ENCODE data around the gene RPP21.

The RPP21 gene

GRCh38 chr6:30317913-30318589, 26.9 kb upstream of the RPP21 start:
- no peaks in the 10 kb centered on the region for H3K27me3 ChIP-seq (ENCODE audit: low read depth, low read length)
- peaks cover 2% of the 10 kb centered on the region for H3K4me1 ChIP-seq (ENCODE audit: low read length)
- peaks cover 98% of the 10 kb centered on the region for H3K79me2 ChIP-seq (ENCODE audit: low read length)
- no peaks in the 10 kb centered on the region for H3K9me3 ChIP-seq (ENCODE audit: insufficient read depth, low read length)
- H4K20me1 ChIP-seq (ENCODE audit: insufficient read depth, low read length) = peaks cover 33% of the 10 kb centered on the region
- H2AFZ ChIP-seq (ENCODE audit: low read depth, low read length) = no peak overlapping the region
- H3K4me3 ChIP-seq (ENCODE audit: low read length) = no peak overlapping the region
- H3K27ac ChIP-seq (ENCODE audit: low read length) = no peak overlapping the region
- TF ChIP-seq, protein P1, sequence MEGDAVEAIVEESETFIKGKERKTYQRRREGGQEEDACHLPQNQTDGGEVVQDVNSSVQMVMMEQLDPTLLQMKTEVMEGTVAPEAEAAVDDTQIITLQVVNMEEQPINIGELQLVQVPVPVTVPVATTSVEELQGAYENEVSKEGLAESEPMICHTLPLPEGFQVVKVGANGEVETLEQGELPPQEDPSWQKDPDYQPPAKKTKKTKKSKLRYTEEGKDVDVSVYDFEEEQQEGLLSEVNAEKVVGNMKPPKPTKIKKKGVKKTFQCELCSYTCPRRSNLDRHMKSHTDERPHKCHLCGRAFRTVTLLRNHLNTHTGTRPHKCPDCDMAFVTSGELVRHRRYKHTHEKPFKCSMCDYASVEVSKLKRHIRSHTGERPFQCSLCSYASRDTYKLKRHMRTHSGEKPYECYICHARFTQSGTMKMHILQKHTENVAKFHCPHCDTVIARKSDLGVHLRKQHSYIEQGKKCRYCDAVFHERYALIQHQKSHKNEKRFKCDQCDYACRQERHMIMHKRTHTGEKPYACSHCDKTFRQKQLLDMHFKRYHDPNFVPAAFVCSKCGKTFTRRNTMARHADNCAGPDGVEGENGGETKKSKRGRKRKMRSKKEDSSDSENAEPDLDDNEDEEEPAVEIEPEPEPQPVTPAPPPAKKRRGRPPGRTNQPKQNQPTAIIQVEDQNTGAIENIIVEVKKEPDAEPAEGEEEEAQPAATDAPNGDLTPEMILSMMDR (IDR thresholded peaks at IDR 0.05; ENCODE audit: low read depth, low read length) = no peak
- TF ChIP-seq EZH2phosphoT487 (IDR thresholded peaks at IDR 0.05; ENCODE audit: low read depth) = no peak
- H3K4me2 ChIP-seq (ENCODE audit: low read length) = no peak overlapping the region
- no peak overlapping the region for H3K9ac ChIP-seq (ENCODE audit: low read length)
- H3K36me3 ChIP-seq (replicated peaks; ENCODE audit: low read depth, low read length) = peaks cover 18% of the 10 kb centered on the region

GRCh38 chr6:30319146-30319835, 25.7 kb upstream of the RPP21 start:
- Histone ChIP-seq H3K27ac (ENCODE audit: low read length) (no peak overlapping the region), H2AFZ (ENCODE audit: low read depth, low read length) (no peak overlapping the region), H3K4me3 (ENCODE audit: low read length) (no peak overlapping the region), H4K20me1 (ENCODE audit: insufficient read depth, low read length) (peaks cover 36% of the 10 kb centered on the region), H3K79me2 (ENCODE audit: low read length) (peaks cover 99% of the 10 kb centered on the region), H3K4me2 (ENCODE audit: low read length) (no peak overlapping the region), H3K9me3 (ENCODE audit: insufficient read depth, low read length) (no peaks in the 10 kb centered on the region), H3K36me3 (replicated peaks; ENCODE audit: low read depth, low read length) (peaks cover 17% of the 10 kb centered on the region), H3K9ac (ENCODE audit: low read length) (no peak overlapping the region), H3K4me1 (ENCODE audit: low read length) (peaks cover 12% of the 10 kb centered on the region), H3K27me3 (ENCODE audit: low read depth, low read length) (no peaks in the 10 kb centered on the region)
- TF ChIP-seq EZH2phosphoT487 (IDR thresholded peaks at IDR 0.05; ENCODE audit: low read depth) = no peak
- TF ChIP-seq, protein P1 (IDR thresholded peaks at IDR 0.05; ENCODE audit: low read depth, low read length) = no peak

- H4K20me1 ChIP-seq (ENCODE audit: insufficient read depth, low read length) = peaks cover 28% of the 10 kb centered on the region
- peaks cover 9% of the 10 kb centered on the region for H3K36me3 ChIP-seq (replicated peaks; ENCODE audit: low read depth, low read length)
- H3K27ac ChIP-seq (ENCODE audit: low read length) = no peak overlapping the region
- no peak overlapping the region for H3K4me2 ChIP-seq (ENCODE audit: low read length)
- H3K9ac ChIP-seq (ENCODE audit: low read length) = no peak overlapping the region
- H3K79me2 ChIP-seq (ENCODE audit: low read length) = peaks cover 97% of the 10 kb centered on the region
- H2AFZ ChIP-seq (ENCODE audit: low read depth, low read length) = no peak overlapping the region
- H3K4me3 ChIP-seq (ENCODE audit: low read length) = no peak overlapping the region
- TF ChIP-seq, protein P1 (IDR thresholded peaks at IDR 0.05; ENCODE audit: low read depth, low read length) = no peak
- no peak for TF ChIP-seq EZH2phosphoT487 (IDR thresholded peaks at IDR 0.05; ENCODE audit: low read depth)
- peaks cover 20% of the 10 kb centered on the region for H3K4me1 ChIP-seq (ENCODE audit: low read length)
- H3K27me3 ChIP-seq (ENCODE audit: low read depth, low read length) = no peaks in the 10 kb centered on the region
- H3K9me3 ChIP-seq (ENCODE audit: insufficient read depth, low read length) = no peaks in the 10 kb centered on the region
Measured at GRCh38 chr6:30321692-30322388, 23.1 kb upstream of the RPP21 start.

Data from OCI-LY3 (cell line).